Lower leg skin (tissue), 3 donors: Measurements from ENCODE around the gene TUT4.

ENCODE experiments used
- POLR2A ChIP-seq, 2 donors: fragments of 450-650 bp; IDR thresholded peaks; one replicate each; pipeline ENCODE4 v1.6.1; 2016 to 2017; ENCODE audit warnings: antibody characterized with exemption in 2 of 2, mild to moderate bottlenecking in 1 of 2, moderate library complexity in 1 of 2
- TF ChIP-seq, protein P1 (sequence below), 3 donors: fragments of 450-650 bp; IDR thresholded peaks; one replicate each; pipeline ENCODE4 v1.5.1; 2016; ENCODE audit warnings: antibody characterized with exemption in 3 of 3, mild to moderate bottlenecking in 3 of 3, moderate library complexity in 2 of 3

DNA sequence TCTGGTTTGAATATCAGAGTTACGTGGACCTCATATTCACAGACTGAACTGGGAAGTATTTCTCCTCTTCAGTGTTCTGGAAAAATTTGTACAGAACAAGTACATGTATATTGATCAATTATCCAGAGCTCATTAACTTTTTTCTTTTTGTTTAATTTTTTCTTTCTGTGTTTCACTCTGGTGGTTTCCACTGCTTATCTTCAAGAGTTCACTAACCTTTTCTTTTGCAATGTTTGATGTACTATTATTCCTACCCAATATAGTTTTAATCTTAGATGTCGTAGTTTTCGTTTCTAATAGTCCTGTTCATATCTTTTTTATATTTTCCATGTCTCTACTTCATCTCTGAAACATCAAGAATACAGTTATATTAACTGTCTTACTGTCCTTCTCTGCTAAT lies 46.5 kb downstream of the TUT4 start:
- TF ChIP-seq, protein P1, sequence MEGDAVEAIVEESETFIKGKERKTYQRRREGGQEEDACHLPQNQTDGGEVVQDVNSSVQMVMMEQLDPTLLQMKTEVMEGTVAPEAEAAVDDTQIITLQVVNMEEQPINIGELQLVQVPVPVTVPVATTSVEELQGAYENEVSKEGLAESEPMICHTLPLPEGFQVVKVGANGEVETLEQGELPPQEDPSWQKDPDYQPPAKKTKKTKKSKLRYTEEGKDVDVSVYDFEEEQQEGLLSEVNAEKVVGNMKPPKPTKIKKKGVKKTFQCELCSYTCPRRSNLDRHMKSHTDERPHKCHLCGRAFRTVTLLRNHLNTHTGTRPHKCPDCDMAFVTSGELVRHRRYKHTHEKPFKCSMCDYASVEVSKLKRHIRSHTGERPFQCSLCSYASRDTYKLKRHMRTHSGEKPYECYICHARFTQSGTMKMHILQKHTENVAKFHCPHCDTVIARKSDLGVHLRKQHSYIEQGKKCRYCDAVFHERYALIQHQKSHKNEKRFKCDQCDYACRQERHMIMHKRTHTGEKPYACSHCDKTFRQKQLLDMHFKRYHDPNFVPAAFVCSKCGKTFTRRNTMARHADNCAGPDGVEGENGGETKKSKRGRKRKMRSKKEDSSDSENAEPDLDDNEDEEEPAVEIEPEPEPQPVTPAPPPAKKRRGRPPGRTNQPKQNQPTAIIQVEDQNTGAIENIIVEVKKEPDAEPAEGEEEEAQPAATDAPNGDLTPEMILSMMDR (IDR thresholded peaks at IDR 0.05) = no peak
- no peak for TF ChIP-seq POLR2A (IDR thresholded peaks at IDR 0.05)
